Measurements from ENCODE around the gene RSRC2.
"Not testable (repeated sequence)": the region's sequence is repeated elsewhere in the genome, so short reads cannot be mapped to it uniquely, and the experiment has no call there.

RSRC2 gene, protein sequence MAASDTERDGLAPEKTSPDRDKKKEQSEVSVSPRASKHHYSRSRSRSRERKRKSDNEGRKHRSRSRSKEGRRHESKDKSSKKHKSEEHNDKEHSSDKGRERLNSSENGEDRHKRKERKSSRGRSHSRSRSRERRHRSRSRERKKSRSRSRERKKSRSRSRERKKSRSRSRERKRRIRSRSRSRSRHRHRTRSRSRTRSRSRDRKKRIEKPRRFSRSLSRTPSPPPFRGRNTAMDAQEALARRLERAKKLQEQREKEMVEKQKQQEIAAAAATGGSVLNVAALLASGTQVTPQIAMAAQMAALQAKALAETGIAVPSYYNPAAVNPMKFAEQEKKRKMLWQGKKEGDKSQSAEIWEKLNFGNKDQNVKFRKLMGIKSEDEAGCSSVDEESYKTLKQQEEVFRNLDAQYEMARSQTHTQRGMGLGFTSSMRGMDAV

DNA sequence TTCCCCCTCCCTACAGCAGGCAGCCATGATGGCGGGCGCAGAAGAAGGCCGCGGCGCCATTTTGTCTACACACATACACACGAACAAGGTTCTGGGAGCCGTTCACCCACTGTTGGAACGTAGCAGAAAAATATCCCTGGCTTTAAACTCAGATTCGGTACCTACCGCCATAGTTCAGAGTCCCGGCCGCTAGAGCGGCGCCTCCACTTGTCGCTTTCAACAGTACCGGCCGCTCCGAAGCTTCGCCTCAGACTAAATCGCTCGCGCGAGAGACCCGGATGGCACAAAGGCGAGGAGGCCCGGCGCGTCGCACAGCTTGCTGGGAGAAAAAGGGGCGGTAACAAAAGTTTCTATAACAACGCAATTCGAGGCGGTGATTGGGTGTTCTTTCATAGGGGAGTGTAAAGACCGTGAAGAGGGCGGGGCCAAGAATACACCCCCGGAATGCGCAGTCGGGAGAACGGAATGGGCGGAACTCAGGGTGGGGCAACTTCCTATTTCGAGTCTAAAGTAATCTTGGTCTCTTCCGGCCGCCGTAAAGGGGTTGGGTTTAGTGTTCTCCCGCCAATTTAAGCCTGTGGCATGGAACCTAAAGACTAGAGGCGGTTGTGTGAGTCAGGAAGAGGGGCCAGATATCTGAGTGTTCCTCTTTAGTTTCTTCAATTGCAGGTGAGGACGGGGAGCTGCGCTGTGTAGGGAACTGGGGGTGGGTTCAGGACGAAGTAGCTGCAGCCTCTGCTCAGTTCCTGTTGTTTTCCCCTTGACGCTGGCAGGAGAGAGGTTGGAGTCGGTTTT, at the start of gene RSRC2, which contains the start of gene KNTC1:
Gene RSRC2, minus strand, starts transcription at position 254 of the 795 bp plus-strand sequence. Its CDS starts 83 bp downstream, at position 171.
Gene KNTC1, plus strand, starts transcription at position 567 of the 795 bp plus-strand sequence. CDS start 2,815 bp downstream, outside the sequence.
- DNase-seq: peak; percentile 93

DNA sequence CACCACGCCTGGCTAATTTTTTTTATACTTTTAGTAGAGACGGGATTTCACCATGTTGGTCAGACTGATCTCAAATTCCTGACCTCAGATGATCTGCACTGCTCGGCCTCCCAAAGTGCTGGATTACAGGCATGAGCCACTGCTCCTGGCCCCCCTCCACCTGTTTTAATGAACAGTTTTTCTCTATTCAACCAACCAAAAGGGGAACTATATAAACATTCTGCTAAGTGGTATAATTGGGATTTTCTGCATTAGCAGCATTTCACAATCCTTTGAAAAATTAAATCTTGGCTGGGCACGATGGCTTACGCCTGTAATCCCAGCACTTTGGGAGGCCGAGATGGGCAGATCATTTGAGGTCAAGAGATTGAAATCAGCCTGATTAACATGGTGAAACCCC, 45.1 kb upstream of the RSRC2 start:
- no peak for DNase-seq

DNA sequence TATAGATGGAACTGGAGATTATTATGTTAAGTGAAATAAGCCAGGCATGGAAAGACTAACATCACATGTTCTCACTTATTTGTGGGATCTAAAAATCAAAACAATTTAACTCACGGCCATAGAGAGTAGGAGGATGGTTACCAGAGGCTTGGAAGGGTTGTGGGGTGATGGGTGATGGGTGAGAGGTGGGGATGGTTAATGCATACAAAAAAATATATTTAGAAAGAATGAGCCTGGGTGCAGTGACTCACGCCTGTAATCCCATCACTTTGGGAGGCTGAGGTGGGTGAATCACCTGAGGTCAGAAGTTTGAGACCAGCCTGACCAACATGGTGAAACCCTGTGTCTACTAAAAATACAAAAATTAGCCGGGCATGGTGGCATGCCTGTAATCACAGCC, 43.3 kb upstream of the RSRC2 start:
- DNase-seq: not testable (repeated sequence)

DNA sequence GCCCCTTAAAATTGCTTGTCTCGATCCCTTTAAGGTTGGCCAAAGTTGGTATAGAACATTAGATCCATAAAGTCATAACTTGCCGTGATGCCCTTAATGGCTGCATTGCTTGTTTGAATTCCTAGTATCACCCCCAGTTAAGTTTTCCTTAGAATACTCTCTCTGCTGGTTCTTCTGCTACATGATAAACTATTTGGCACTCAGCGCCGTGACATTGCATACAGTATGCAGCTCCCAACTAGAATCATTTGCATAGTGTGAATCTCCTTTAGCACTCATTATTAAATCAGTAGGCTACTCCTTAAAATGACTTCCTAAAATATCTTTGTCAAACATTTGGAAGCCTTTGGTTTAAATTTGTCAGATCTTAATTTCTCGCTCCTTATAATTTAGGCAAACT, 42.6 kb upstream of the RSRC2 start:
- DNase-seq: no peak

DNA sequence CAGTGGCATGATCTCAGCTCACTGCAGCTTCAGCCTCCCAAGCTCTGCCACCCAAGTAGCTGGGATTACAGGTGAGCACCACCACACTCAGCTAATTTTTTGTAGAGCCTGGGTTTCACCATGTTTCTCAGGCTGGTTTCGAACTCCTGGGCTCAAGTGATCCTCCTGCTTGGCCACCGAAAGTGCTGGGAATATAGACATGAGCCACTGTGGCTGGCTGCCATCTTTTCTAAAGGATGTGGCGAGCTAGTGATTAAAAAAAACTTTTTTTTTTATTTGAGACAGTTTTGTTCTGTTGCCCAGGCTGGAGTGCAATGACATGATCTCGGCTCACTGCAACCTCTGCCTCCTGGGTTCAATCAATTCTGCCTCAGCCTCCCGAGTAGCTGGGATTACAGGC, 40.1 kb upstream of the RSRC2 start:
- not testable (repeated sequence) for DNase-seq

DNA sequence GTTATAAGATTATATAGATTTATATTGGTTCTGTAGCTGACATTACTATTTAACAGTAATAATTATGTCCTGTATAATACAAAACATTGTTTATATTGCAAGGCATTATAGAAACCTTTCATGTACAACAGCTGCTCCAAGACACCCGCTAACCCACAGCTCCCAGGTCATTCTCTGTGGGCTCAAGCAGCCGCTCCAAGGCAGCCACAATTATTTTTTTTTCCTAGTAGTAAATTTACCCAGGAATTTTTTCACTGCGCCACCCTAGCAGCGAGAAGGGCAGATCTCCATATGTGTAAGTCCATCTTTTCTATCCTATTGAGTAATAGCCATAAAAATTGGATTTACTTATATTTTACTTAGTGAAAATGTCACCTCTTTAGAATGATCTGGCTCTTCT, 36.6 kb upstream of the RSRC2 start:
- DNase-seq: no peak

DNA sequence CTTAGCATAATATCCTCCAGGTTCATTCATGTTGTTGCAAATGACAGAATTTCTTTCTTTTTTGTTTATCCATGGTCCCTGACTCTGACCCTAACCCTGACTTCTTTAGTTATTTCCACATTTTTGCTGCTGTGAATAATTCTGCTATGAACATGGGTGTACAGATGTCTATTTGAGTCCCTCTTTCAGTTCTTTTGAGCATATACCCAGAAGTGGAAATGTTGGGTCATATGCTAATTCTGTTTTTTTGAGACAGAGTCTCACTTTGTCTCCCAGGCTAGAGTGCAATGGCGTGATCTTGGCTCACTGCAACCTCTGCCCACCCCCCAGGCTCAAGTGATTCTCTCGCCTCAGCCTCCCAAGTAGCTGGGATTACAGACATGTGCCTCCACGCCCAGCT, 33.4 kb upstream of the RSRC2 start:
- DNase-seq: no peak

DNA sequence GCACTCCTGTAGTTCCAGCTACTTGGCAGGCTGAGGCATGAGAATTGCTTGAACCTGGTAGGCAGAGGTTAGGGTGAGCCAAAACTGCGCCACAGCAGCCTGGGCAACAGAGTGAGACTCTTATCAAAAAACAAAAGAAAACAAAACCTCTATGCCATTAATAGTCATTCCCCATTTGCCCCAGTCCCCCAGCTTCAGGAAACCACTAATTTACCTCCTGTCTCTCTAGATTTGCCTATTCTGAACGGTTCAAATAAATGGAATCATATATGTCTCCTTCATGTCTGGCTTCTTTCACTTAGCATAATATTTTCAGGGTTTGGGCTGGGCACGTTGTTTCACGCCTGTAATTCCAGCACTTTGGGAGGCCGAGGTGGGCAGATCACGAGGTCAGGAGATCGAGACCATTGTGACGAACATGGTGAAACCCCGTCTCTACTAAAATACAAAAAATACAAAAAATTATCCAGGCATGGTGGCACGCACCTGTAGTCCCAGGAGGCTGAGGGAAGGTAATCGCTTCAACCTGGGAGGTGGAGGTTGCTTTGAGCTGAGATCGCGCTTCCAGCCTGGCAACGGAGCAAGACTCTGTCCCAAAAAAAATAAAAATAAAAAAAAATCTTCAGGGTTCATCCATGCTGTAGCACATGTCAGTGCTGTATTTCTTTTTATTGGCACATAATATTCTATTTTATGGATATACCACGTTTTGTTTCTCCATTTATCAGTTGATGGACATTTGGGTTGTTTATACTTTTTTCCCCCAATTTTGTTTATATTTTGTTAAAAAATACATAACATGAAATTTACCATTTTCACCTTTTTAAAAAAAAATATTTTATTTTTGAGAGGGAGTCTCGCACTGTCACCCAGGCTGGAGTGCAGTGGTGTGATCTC, 32.3 kb upstream of the RSRC2 start:
- DNase-seq: no peak

DNA sequence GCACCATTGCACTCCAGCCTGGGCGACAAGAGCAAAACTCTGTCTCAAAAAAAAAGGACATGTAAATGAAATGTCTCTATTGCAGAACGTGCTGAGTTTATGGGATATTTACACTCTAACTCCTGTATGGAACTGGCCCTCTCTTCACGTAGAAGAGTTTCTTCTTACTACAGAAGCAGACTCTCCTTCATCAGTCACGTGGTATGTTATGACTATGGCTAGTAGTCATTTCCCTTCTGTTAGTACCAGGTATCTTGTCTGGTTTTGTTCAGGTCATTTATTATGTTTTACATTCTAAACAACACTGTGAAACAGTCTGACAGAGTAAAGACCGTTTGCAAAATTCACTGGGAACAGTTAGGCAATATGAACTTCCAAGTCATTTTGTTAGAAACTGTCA, 20.6 kb upstream of the RSRC2 start:
- DNase-seq: no peak

DNA sequence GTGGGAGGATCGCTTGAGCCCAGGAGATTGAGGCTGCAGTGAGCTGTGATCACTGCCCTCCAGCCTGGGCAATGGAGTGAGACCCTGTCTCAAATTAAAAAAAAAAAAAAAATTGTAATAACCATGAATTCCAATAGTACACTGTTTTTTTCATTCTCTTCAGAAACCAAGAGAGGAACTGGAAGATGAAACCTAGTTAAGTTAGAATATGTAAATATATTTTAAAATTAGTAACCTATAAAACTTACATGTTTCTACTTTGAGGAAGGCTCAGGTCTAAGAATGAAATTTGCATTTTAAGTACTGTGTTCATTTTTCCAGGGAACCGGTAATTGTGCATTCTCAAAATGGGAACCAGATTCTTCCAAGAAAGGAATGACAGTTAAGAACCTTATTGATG, 19.1 kb upstream of the RSRC2 start:
- DNase-seq: no peak

DNA sequence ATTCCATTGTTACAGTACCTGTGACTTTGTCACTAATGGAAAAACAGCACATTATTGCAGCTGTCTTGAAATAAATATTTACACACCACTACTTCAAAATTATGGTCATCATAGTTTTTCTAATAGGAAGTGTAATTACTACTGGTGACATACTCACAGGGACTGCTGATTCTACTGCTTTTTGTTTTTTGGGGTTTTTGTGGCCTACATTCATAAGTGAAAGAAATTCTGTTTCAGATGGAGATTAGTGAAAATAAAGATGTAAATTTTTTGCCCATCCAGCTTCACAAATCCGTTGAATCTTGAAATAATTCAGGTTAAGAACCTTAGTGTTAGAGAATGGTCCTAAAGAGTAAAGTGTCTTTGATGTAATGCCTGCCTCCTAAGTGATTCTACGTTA, 17.8 kb upstream of the RSRC2 start:
- DNase-seq: no peak

DNA sequence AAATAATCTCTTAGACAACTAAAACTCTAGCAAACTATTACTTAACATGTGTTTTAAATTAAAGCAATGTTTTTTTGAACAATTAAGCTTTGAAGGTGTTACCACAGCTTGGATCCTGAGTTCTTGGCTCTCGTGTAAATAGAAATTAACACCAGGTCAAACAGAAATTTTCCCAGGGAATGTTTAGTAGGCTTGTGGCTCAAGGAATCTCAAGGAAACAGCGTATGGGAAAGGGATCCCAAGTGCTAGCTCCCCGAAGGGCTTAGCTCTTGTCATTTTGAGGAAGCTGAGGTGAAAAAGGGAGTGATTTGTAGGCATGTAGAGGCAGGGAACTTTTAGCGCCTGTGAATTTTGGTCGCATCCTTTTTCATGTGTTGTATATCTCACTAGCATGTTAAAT, 11.8 kb upstream of the RSRC2 start:
- DNase-seq: no peak

DNA sequence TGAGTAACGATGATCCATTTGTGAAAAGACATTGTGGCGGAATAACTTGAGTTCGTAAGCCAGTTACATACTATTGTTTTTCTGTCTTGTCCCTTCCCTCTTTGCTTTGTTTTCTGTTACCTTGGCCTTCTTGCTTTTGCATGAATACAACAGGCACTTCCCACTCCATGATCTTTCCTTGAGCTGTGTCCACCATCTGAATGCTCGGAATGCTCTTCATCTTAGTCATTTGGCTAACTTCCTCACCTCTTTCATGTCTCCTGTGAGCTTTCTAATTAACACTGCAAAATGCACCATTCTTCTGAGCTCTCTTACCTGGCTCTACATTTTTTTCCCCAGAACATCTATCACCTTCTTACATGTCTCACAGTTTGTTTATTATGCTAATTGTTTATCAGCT, 10.3 kb upstream of the RSRC2 start:
- DNase-seq: no peak

DNA sequence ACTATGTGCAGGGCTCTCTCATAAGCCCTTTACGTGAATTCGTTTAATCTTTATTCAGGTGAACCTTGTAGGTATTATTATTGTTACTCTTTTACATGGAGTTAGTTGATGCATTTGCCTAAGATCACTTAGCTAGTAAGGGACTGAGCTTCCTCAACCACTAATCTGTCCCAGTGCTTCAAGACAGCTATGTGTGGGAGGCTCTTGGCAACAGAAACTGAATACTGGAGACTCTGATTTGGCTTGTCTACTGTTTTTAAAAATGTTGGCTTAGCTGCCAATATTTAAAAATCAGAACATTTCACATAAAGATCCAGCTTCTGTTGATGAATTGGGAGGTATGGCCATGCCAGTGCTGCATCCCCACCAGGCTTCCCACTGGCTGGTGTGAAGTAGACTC, 7.1 kb upstream of the RSRC2 start:
- no peak for DNase-seq

DNA sequence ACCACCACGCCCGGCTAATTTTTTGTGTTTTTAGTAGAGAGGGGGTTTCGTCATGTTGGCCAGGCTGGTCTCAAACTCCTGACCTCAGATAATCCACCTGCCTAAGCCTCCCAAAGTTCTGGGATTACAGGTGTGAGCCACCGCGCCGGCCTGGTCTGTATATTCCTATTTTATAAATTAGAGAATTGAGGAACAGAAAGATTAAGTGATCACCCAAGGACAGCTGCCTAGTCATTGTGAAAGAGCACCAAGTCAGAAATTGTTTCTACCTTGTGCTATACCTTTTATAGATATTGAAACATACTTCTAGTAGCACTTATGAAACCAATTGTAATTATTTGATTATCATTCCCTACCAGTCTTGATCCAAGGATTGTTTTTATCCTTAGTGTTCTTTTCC, 2.3 kb upstream of the RSRC2 start:
- no peak for DNase-seq

DNA sequence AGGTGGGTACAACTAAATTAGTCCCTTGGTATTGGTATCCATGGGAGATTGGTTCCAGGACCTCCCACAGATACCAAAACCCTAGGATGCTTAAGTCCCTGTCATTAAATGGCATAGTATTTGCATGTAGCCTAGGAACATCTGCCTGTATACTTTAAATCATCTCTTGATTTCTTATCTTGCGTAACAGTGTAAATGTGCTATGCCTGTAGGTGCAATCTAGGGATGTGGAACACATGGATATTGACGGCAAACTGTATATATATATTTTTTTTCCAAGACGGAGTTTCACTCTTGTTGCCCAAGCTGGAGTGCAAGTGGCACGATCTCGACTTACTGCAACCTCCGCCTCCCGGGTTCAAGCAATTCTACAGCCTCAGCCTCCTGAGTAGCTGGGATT, 1.8 kb upstream of the RSRC2 start:
- DNase-seq: no peak

DNA sequence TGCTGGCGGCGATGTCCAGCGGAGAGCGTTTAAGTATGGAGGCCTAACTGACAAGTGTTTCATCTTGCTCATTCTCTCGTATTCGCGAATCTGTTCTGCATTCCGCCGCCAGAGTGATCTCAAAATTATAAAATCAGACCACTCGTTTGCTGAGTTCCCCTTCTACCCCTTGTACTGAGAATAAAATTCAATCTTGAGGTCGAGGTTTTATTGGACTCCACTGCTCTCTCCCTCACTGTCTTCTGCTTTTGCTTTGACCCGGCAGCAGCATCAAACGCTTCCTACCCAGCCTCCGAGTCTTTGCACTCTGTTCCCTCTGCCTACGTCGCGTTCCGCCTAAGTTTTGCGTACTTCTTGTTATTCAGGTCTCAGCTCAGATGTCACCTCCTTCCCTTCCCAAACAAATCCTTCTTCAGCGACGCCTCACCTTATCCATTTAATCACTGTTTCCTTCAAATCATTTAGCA, 775 bp upstream of the RSRC2 start:
- DNase-seq: no peak

DNA sequence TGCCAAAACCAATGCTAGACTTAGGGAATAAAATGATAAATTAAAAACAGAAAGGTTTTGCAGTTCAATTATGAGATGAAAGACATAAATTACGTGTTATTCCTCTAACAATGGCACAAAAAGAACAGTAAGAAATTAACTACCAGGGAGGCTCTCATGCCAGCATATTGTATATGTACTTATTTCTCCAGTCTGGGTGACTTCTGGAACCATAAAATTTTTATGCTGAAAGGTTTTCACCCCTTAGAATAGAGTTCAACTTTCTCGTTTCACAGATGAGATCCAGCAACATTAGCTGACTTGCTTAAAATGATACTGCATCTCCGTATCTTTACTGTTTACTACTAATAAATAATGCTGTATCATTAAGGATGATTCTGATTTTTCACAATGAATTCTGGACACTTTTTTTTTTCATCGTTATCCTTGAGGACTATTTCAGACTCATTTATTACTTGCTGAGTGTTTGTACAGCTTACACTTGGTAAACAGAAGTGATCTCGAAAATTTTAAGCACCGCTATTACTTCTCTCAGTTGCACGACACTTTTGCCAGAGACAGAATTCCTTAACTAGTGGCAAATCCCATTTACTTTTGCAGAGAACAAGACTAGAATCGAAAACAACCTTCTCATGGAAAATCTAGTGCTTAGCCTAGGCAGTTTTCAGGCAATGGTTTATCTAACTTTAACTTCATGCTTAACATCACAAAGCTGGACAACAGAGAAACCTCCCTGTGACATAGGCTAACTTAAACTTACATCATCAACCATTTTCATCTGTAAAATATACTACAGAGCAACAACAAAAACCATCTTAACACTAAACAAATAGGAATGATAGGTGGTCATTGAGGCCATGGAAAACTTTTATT, 2.7 kb downstream of the RSRC2 start:
- DNase-seq: no peak

DNA sequence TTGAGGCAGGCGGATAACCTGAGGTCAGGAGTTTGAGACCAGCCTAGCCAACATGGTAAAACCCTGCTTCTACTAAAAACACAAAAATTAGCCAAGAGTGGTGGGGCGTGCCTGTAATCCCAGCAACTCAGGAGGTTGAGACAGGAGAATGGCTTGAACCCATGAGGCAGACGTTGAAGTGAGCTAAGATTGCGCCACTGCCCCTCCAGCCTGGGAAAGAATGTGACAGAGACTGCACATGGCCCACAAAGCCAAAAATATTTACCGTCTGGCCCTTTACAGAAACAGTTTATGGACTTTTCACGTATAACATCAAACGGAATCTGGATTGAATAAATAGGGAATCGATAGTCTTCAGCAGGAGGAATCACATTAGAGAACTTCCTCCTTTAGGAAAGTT, 3.5 kb downstream of the RSRC2 start:
- no peak for DNase-seq

DNA sequence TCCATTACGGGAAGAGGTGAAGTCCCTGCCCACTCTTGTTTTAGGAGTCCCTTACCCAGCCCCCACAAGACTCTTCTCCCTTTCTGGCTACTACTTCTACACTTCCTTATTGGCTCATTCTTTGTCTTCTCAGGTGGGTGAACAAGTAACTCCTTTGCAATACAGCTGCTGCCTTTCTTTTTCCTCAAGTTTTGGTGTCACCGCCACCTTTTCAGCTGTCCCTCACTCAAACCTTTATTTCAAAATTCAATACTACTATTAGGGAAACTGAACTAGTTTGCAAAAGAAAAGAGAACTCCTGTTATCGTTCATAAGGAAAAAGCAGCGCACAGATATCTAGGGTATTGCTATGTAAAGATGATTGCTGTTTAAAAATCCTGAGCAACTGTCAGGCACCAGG, 6.1 kb downstream of the RSRC2 start:
- DNase-seq: no peak

DNA sequence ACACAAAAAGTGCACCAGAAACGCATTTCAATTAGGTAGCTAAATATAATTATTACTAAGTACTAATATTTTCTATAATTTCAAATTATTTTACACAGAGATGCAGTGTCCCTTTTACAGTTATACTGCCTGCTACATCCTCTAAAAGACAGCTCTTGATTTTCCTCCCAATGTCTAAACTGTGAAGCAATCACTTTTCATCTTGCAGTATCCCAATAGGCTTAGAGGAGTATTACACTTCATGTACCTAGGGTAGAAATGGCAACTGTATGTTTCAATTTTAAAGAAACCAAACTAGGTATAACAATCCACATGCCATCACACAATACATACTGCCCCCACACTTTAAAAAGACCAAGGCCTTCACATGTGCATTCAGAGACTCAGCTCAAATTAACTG, 7.3 kb downstream of the RSRC2 start:
- no peak for DNase-seq

DNA sequence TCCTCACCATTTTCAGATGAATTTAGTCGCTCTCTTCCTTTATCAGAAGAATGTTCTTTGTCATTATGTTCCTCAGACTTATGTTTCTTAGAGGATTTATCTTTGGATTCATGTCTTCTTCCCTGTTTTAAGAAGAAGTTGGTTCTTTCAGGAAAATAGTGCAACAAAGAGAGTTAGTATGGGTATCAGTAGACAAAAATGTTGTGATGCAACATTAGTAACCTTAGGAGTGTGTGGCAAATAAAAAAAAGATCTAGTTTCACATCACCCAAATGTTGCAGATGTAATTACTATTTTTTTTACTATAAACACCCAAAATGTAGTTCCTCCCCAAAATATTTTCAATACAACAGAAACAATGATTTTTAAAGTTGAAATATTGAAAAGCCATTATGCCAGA, 7.8 kb downstream of the RSRC2 start:
- no peak for DNase-seq
